Adipocyte (in vitro differentiated cells): ENCODE measurements around the gene CASP10.
A peak's percentile ranks its signal among the peaks of the same experiment; 100 is the strongest.

Experiments
- DNase-seq: peaks from one replicate; pipeline ENCODE4 v3.0.0-alpha.2; 2015; ENCODE audit warnings: low read depth
- H3K27me3 ChIP-seq: replicated peaks from 2 replicates; pipeline ENCODE4 v1.7.0; 2013; ENCODE audit warnings: mild to moderate bottlenecking, low read length, moderate library complexity; ENCODE audit not compliant: control insufficient read depth, insufficient read depth
- H3K36me3 ChIP-seq: 2 replicates; pipeline ENCODE4 v1.7.0; 2013; ENCODE audit warnings: low read length, mild to moderate bottlenecking, moderate library complexity; ENCODE audit not compliant: control insufficient read depth, insufficient read depth, severe bottlenecking
- H3K4me1 ChIP-seq: 2 replicates; pipeline ENCODE4 v1.7.0; 2013; ENCODE audit warnings: mild to moderate bottlenecking, low read length, moderate library complexity; ENCODE audit not compliant: control insufficient read depth, insufficient read depth
- H3K4me3 ChIP-seq: 2 replicates; pipeline ENCODE4 v1.7.0; 2013; ENCODE audit warnings: mild to moderate bottlenecking, low read length, moderate library complexity
- H3K9ac ChIP-seq: 2 replicates; pipeline ENCODE4 v1.7.0; 2013; ENCODE audit warnings: mild to moderate bottlenecking, low read length, moderate library complexity
- H3K9me3 ChIP-seq: 2 replicates; pipeline ENCODE4 v1.7.0; 2013; ENCODE audit warnings: mild to moderate bottlenecking, low read length, moderate library complexity; ENCODE audit not compliant: control insufficient read depth

Gene CASP10

GRCh38 chr2:201201371-201201770, 18.4 kb downstream of the CASP10 start:
- H3K36me3 ChIP-seq, result peaks cover 4% of the 10 kb centered on the region
- DNase-seq, result no peak
- peaks cover 21% of the 10 kb centered on the region for H3K4me1 ChIP-seq
- H3K9ac ChIP-seq, result no peak overlapping the region
- no peaks in the 10 kb centered on the region for H3K27me3 ChIP-seq
- H3K9me3 ChIP-seq, result no peaks in the 10 kb centered on the region
- H3K4me3 ChIP-seq, result no peak overlapping the region

GRCh38 chr2:201203916-201204654, 21.1 kb downstream of the CASP10 start:
- Histone ChIP-seq H3K9ac (no peak overlapping the region), H3K4me3 (no peak overlapping the region), H3K36me3 (peaks cover 1% of the 10 kb centered on the region), H3K9me3 (no peaks in the 10 kb centered on the region), H3K27me3 (no peaks in the 10 kb centered on the region), H3K4me1 (peaks cover 21% of the 10 kb centered on the region)
- DNase-seq, result peak; percentile 86

GRCh38 chr2:201204655-201205514, 21.9 kb downstream of the CASP10 start:
- DNase-seq, result no peak

DNA sequence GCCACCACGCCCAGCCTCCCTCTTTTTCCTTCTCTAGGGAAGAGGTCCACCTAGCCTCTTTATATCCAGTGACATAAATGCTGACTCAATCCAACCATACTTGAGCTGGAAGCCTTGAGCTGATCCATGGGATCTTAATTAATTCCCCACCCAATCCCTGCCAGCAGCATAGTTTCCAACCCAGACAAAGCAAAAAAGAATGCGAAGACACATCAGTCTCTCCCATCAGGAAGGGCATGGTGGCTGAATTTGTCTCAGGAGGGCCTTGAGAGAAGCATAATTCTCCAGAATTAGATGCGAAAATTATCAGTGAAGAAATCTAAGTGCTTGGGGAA, 22.5 kb downstream of the CASP10 start:
- H3K4me1 ChIP-seq, result peaks cover 21% of the 10 kb centered on the region
- DNase-seq, result no peak
- H3K27me3 ChIP-seq, result no peaks in the 10 kb centered on the region

More at GRCh38 chr2:201204655-201205514, 21.9 kb downstream of the CASP10 start:
- Histone ChIP-seq H3K9ac (no peak overlapping the region), H3K4me1 (peaks cover 21% of the 10 kb centered on the region), H3K4me3 (no peak overlapping the region), H3K36me3 (no peaks in the 10 kb centered on the region), H3K9me3 (no peaks in the 10 kb centered on the region), H3K27me3 (no peaks in the 10 kb centered on the region)

GRCh38 chr2:201208563-201209252, 25.8 kb downstream of the CASP10 start:
- Histone ChIP-seq H3K36me3 (no peaks in the 10 kb centered on the region), H3K27me3 (no peaks in the 10 kb centered on the region), H3K9me3 (no peaks in the 10 kb centered on the region), H3K4me1 (peaks cover 18% of the 10 kb centered on the region), H3K4me3 (no peak overlapping the region), H3K9ac (no peak overlapping the region)
- DNase-seq, result no peak

More for the DNA sequence above, 22.5 kb downstream of the CASP10 start:
- H3K9ac ChIP-seq, result no peak overlapping the region
- no peaks in the 10 kb centered on the region for H3K36me3 ChIP-seq
- H3K4me3 ChIP-seq, result no peak overlapping the region
- no peaks in the 10 kb centered on the region for H3K9me3 ChIP-seq

DNA sequence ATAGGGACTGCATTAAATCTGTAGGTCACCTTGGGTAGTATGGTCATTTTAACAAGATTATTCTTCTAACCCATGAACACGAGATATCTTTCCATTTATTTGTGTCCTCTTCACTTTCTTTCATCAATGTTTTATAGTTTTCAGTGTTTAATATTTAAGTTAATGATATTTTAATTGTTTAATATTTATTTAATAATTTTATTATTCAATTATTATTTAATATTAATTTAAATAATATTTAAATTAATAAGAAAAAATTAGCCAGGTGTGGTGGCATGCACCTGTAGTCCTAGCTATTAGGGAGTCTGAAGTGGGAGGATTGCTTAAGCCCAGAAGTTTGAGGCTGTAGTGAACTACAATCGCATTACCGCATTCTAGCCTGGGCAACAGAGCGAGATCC, 33.0 kb downstream of the CASP10 start:
- no peak for DNase-seq
- no peak overlapping the region for H3K9ac ChIP-seq
- peaks cover 3% of the 10 kb centered on the region for H3K36me3 ChIP-seq
- no peaks in the 10 kb centered on the region for H3K4me1 ChIP-seq
- H3K9me3 ChIP-seq, result no peaks in the 10 kb centered on the region
- H3K4me3 ChIP-seq, result no peak overlapping the region
- H3K27me3 ChIP-seq, result no peaks in the 10 kb centered on the region

GRCh38 chr2:201216918-201217317, 34.0 kb downstream of the CASP10 start:
- Histone ChIP-seq H3K27me3 (no peaks in the 10 kb centered on the region), H3K4me1 (no peaks in the 10 kb centered on the region), H3K9me3 (no peaks in the 10 kb centered on the region), H3K4me3 (no peak overlapping the region), H3K36me3 (peaks cover 3% of the 10 kb centered on the region), H3K9ac (no peak overlapping the region)
- no peak for DNase-seq

DNA sequence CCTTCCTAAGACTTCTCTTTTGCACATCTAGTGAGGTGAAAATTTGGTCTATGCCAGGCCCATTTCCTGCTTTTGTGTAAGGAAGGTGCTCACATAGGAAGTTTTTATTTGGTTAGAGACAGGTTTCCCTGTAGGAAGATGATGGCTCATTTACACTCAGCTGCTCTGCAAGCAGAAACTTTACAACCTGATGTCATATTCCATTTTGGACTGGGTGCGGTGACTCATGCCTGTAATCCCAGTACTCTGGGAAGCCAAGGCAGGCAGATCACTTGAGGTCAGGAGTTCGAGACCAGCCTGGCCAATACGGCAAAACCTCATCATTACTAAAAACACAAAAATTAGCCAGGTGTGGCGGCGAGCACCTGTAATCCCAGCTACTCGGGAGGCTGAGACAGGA, 35.8 kb downstream of the CASP10 start:
- H3K27me3 ChIP-seq, result no peaks in the 10 kb centered on the region
- H3K9ac ChIP-seq, result no peak overlapping the region
- H3K9me3 ChIP-seq, result no peaks in the 10 kb centered on the region
- no peak for DNase-seq
- no peak overlapping the region for H3K4me3 ChIP-seq
- no peaks in the 10 kb centered on the region for H3K4me1 ChIP-seq
- H3K36me3 ChIP-seq, result peaks cover 3% of the 10 kb centered on the region

GRCh38 chr2:201219328-201220096, 36.6 kb downstream of the CASP10 start:
- no peaks in the 10 kb centered on the region for H3K9me3 ChIP-seq
- H3K27me3 ChIP-seq, result no peaks in the 10 kb centered on the region
- H3K4me1 ChIP-seq, result no peaks in the 10 kb centered on the region
- H3K4me3 ChIP-seq, result no peak overlapping the region
- H3K36me3 ChIP-seq, result peaks cover 3% of the 10 kb centered on the region
- no peak overlapping the region for H3K9ac ChIP-seq
- DNase-seq, result no peak

DNA sequence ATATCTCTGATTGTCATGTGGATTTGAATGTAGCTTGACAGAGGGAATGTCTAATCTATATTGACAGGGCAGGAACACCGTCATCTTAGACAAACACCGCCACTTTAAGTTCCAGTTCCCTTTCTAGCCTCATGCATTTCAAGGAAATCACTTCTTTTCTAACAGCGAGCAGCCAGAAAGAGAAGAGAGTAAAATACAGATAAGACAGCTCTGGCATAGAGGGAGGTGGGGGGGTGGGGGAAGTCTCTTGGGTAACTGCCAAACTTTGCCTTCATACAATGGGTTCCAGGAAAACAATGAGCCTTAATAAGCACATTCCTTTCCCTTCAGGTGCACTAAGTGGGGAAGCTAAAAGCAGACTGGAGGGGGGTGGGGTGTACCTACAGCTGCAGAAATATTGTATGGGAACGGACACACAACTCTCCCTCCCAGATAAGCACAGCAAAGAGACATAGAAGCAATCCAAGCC, 37.2 kb downstream of the CASP10 start:
- H3K4me3 ChIP-seq, result no peak overlapping the region
- no peaks in the 10 kb centered on the region for H3K27me3 ChIP-seq
- no peak overlapping the region for H3K9ac ChIP-seq
- H3K9me3 ChIP-seq, result no peaks in the 10 kb centered on the region
- DNase-seq, result no peak
- no peaks in the 10 kb centered on the region for H3K4me1 ChIP-seq
- H3K36me3 ChIP-seq, result peaks cover 3% of the 10 kb centered on the region
